Embryonic facial prominence (tissue), 1 donor: ENCODE measurements around the gene IGF1.

Experiments
- DNase-seq: peaks from one replicate; pipeline ENCODE4 v3.0.0-alpha.2; 2016; ENCODE audit errors: extremely low spot score

Gene IGF1

GRCh38 chr12:102497743-102498142 is 17.4 kb upstream of the IGF1 start:
- no peak for DNase-seq

- DNase-seq, result no peak
Measured at GRCh38 chr12:102496591-102496990, 16.2 kb upstream of the IGF1 start.

DNA sequence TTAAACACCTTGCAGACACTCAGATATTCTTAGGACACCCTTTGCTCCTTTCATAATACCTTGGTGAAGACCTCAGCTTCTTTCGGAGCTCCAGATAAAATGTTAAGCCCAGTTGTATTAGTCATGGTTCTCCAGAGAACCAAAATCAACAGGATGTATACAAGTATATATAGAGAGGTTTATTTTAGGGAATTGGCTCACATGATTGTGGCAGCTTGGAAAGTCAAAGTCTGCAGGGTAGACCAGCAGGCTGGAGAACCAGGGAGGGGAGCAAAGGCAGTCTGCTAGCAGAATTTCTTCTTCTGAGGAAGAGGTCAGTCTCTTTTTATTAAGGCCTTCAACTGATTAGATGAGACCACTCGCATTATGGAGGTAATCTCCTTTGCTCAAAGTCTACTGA is 6.9 kb upstream of the IGF1 start:
- no peak for DNase-seq

GRCh38 chr12:102486153-102486552 is 5.8 kb upstream of the IGF1 start:
- no peak for DNase-seq

- no peak for DNase-seq
Measured at GRCh38 chr12:102484428-102484958, 4.1 kb upstream of the IGF1 start.

GRCh38 chr12:102484017-102484416 is 3.7 kb upstream of the IGF1 start:
- DNase-seq, result no peak

GRCh38 chr12:102483466-102483865 is 3.1 kb upstream of the IGF1 start:
- no peak for DNase-seq

- no peak for DNase-seq
Measured at GRCh38 chr12:102481705-102482425, 1.5 kb upstream of the IGF1 start.

DNA sequence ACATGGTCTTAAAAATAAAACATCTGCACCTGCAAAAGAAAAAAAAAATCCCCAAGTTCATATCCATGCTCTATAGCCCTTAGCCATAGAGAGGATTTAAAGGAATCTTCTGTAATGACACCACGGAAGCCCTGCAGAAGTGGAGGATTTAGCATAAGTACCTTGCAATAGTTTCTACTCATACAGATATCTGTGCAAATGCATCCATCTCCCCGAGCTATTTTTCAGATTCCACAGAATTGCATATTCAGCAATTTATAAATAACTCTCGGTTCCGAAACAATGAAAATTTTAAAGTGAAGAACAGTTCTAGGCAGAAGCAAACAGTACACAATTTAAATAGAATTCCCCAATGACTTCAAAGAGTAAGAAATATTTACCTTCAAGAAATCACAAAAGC is 424 bp downstream of the IGF1 start:
- DNase-seq, result no peak

DNA sequence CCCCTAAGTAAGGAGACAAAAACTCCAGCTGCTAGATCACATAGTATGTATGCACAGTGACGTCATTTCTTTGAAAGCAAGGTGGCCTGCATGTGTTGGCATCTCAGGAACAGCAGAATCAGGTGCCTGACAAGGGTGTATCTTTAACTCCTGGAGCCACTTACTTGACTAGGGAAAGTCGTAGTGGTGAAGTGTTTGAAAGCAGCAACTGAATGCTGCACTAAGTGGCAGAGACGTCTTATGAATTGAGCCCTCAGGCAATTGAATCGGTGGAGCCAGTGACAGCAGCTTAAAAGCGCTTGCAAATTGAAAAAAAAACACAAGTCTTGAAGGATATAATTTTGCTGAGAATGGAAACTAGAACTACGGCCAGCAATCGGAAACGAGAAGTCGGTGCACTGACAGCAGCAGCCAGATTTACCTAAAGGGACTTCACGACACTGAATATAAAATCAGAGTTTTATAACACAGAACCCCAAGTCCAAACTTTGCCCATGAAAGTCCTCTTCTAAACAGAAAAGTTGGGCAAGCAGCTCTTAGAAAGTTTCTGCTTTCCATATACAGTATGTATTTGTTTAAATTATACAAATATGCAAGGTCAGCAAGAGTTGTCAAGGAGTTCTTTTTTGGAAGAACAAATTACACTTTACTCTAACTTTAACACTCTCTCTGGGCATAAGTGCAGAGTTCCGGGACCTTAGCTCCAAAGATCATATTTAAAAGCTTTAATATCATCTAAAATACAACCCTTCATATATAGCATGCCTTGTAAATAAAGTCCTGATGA is 1.1 kb downstream of the IGF1 start:
- peak; percentile 12 for DNase-seq

- DNase-seq, result no peak
Measured at GRCh38 chr12:102478405-102479098, 1.8 kb downstream of the IGF1 start.

DNA sequence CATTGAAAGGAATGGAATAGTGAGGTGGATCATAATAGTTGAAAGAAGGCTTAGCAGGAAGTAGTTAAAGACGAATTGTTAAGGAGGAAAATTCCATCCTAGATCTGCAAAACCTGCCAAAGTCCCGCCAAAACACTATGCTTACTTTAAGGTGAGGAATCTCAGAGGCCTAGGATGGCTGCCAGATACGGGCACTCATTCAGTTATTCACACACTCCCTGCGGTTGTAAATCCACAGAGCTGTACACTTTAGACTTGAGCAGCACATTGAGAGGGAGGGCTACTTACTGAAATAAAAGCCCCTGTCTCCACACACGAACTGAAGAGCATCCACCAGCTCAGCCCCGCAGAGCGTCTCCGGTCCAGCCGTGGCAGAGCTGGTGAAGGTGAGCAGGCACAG is 5.0 kb downstream of the IGF1 start:
- DNase-seq, result no peak

- no peak for DNase-seq
Measured at GRCh38 chr12:102474438-102475064, 5.8 kb downstream of the IGF1 start.

GRCh38 chr12:102472496-102472895 is 7.9 kb downstream of the IGF1 start:
- DNase-seq, result no peak

DNA sequence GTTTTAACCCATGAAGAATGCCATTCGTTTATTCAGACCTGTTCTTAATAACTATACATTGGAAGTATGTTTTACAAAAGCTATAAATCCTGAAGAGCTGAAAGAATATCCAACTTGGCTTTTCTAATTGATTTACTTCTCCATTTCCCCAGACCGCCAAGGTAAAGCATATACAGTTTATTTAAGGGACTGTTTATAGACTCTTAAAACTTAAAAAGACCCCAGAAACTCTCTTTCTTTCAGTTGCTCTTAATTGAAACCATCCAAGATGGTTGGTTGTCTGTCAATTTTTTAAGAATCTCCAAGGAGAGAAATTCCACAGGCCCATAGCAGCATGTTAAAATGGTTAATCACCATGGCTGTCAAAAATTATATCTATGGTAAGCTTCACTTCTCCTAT is 8.8 kb downstream of the IGF1 start:
- DNase-seq, result no peak

GRCh38 chr12:102470945-102471344 is 9.4 kb downstream of the IGF1 start:
- DNase-seq, result no peak

GRCh38 chr12:102468261-102468915 is 12.0 kb downstream of the IGF1 start:
- DNase-seq, result no peak

- no peak for DNase-seq
Measured at GRCh38 chr12:102465762-102466560, 14.4 kb downstream of the IGF1 start.

DNA sequence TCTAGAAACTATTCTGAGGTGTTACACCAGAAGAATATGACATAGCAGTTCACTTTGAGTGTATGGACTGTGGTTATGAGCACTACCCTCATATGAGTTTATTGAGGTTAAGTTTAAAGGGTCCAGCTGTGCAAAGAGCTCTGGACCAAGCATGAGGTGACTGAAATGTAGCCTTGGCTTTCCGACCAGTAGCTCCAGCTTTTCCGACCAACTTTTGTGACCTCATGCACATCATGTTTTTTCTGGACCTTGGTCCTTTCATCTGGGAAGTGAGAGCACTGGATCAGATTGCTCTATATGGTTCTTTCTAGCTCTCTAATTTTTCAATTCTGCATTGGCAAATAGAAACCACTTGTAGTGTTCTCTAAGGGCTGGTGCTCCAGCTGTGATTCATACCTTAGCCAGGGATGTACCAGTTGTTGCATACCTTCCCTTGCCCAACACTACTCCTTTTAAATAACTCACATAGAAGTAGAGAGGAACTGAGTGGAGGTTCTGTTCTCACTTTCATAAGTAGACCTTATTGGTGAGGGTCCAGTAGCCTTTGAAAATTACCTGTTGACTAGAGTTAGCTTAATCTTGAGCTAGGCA is 16.6 kb downstream of the IGF1 start:
- no peak for DNase-seq

DNA sequence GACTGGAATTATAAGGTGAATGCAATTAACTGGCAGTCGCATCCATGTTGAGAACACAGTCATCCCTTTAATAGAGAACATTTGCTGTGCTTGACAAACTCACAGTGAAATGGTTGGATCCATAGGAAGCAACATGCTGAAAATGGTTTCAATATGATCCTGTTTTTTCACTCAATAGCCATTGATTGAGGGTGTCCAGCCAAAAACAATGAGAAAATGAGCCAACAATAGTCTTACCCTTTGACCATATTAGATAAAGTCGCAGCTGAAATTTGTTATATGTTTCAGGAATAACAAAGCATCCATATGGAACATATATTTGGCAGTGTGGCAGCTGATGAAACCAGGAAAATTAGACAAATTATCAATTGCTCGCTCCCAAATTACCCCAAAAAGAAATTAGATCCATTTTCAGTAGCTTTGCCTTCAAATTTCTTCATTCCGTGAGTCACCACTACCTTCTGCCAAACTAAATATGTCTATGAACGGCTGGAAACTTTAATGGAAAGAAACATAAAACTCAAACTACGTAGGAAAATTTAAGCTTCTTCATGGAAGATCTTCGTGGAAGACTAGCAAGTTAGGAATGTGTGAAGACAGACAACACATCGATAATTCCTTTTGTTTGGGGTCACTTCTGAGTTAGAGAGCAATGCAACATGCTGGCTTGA is 17.4 kb downstream of the IGF1 start:
- no peak for DNase-seq
